22Rv1 (cell line): ENCODE data around the gene HSD17B14.

ENCODE experiments used
- ZFX ChIP-seq: fragments of 450-650 bp; IDR thresholded peaks from 2 replicates; pipeline ENCODE4 v1.6.1; 2017; ENCODE audit warnings: antibody characterized with exemption, borderline replicate concordance
- TF ChIP-seq, protein P1 (sequence below): fragments of 450-650 bp; IDR thresholded peaks from 2 replicates; pipeline ENCODE4 v1.5.1; 2017; ENCODE audit warnings: mild to moderate bottlenecking

DNA sequence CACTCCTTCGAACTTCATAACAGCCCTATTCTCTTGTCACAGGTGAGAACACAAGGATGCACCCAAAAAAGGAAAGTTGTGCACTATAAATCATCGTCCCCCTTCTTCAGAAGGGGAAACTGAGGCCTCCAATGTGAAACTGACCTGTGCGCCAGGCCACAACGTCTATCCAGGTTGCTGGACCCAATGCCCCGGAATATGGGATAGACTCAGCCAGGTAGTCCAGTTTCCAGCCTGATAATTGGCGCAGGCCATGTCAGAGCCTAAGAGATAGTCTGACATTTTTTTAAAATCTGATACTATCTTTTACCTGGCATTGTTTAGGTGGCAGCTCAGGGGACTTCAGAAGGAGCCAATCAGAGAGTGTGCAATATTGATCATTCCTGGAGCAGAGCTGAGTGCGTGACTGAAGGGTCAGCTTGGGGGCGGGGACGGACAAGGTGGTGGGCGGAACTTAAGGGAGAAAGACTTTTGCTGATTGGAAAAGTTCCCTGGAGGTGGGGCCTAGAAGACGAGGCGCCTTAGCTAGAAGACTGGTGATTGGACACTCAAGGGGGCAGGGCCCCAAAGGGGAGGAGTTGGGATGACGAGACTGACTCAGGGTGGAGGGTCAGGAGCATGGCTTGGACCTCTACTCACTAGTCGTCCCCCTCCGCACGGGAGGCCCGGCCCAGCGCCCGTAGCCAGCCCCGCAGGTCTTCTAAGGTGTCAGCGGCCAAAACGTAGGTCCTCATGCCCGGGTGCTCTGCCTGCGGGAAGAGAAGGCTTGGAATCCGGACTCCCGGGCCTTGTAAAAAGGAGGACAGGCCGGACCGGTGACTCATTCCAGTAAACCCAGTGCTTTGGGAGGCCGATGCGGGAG lies 23.7 kb upstream of the HSD17B14 start:
- TF ChIP-seq, protein P1, sequence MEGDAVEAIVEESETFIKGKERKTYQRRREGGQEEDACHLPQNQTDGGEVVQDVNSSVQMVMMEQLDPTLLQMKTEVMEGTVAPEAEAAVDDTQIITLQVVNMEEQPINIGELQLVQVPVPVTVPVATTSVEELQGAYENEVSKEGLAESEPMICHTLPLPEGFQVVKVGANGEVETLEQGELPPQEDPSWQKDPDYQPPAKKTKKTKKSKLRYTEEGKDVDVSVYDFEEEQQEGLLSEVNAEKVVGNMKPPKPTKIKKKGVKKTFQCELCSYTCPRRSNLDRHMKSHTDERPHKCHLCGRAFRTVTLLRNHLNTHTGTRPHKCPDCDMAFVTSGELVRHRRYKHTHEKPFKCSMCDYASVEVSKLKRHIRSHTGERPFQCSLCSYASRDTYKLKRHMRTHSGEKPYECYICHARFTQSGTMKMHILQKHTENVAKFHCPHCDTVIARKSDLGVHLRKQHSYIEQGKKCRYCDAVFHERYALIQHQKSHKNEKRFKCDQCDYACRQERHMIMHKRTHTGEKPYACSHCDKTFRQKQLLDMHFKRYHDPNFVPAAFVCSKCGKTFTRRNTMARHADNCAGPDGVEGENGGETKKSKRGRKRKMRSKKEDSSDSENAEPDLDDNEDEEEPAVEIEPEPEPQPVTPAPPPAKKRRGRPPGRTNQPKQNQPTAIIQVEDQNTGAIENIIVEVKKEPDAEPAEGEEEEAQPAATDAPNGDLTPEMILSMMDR, result no peak
- TF ChIP-seq ZFX, result no peak
